ENCODE data around the gene CDS1.
"Not testable (repeated sequence)": the region's sequence is repeated elsewhere in the genome, so short reads cannot be mapped to it uniquely, and the experiment has no call there.

The CDS1 gene

DNA sequence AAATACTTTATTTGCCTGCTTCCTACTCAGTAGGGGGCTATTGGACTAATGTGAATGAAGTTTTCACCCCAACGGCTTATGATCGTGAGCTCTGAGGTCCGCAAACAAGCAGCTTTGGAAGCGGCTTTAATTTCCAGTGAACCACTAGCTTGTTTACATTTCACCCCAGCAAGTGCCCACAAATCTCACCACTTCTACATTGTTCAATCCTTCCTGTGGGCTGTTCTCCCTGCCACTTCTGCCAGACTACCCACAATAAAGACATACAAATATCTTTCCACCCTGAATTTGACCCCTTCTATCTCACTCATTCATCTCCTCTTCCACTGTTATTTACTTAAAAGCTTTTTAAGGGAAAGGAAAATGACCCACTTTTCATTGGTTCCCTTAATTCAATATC, 98.0 kb downstream of the CDS1 start:
- H3K4ac ChIP-seq (ENCODE audit: low read depth in 1 of 2, low read length in 2 of 2): no peak overlapping the region
- H3K4me2 ChIP-seq (ENCODE audit: low read length, poor library complexity, severe bottlenecking): no peak overlapping the region
- WGBS: 97% methylated on average over 4 of the region's 4 CpGs
- no peak overlapping the region for H3K14ac ChIP-seq (ENCODE audit: low read length in 2 of 2)
- H2BK5ac ChIP-seq (ENCODE audit: low read depth, low read length, poor library complexity, severe bottlenecking): no peak overlapping the region
- no peak overlapping the region for H3K9ac ChIP-seq (ENCODE audit: low read length)
- H2BK120ac ChIP-seq (ENCODE audit: low read depth, low read length): no peak overlapping the region
- H2BK15ac ChIP-seq (ENCODE audit: low read depth, poor library complexity, severe bottlenecking): no peak overlapping the region
- DNase-seq: no peak
- H3K79me1 ChIP-seq (replicated peaks; ENCODE audit: low read length, poor library complexity, severe bottlenecking): peaks cover 23% of the 10 kb centered on the region
- no peak overlapping the region for H3K4me3 ChIP-seq (ENCODE audit: insufficient read depth in 1 of 2, low read depth in 1 of 2, low read length in 2 of 2)
- no peak overlapping the region for H4K91ac ChIP-seq (ENCODE audit: low read length)
- peaks cover 13% of the 10 kb centered on the region for H3K4me1 ChIP-seq (ENCODE audit: control insufficient read depth, insufficient read depth, low read depth, low read length)
- no peak overlapping the region for H3K23ac ChIP-seq (ENCODE audit: low read length in 2 of 2)
- H3K9me3 ChIP-seq (ENCODE audit: control insufficient read depth, low read length): no peaks in the 10 kb centered on the region
- peaks cover 44 to 81% of the 10 kb centered on the region in 2 experiments for H3K36me3 ChIP-seq (ENCODE audit: control insufficient read depth in 1 of 2, insufficient read depth in 2 of 2, low read depth in 1 of 2, low read length in 2 of 2)
- H3K18ac ChIP-seq (ENCODE audit: low read depth in 1 of 2, low read length in 2 of 2): no peak overlapping the region
- no peak overlapping the region for H2BK12ac ChIP-seq (ENCODE audit: low read length in 2 of 2)
- H2AFZ ChIP-seq (ENCODE audit: low read depth, low read length): no peak overlapping the region
- no peak overlapping the region for H3K27ac ChIP-seq (ENCODE audit: low read length, poor library complexity, severe bottlenecking)
- no peak overlapping the region for H4K8ac ChIP-seq (ENCODE audit: low read length)
- H2AK5ac ChIP-seq (ENCODE audit: low read length, severe bottlenecking): no peak overlapping the region
- H3K27me3 ChIP-seq (ENCODE audit: control insufficient read depth in 1 of 2, insufficient read depth in 1 of 2, low read length in 2 of 2): no peaks in the 10 kb centered on the region

GRCh38 chr4:84681486-84682274, 98.8 kb downstream of the CDS1 start:
- Histone ChIP-seq H3K27me3 (ENCODE audit: control insufficient read depth in 1 of 2, insufficient read depth in 1 of 2, low read length in 2 of 2) (no peaks in the 10 kb centered on the region), H3K23ac (ENCODE audit: low read length in 2 of 2) (no peak overlapping the region), H2BK5ac (ENCODE audit: low read depth, low read length, poor library complexity, severe bottlenecking) (no peak overlapping the region), H3K4me1 (ENCODE audit: control insufficient read depth, insufficient read depth, low read depth, low read length) (peaks cover 13% of the 10 kb centered on the region), H3K9ac (ENCODE audit: low read length) (peak overlapping the region; percentile 78), H2AFZ (ENCODE audit: low read depth, low read length) (no peak overlapping the region), H3K36me3 (ENCODE audit: control insufficient read depth in 1 of 2, insufficient read depth in 2 of 2, low read depth in 1 of 2, low read length in 2 of 2) (peaks cover 47 to 79% of the 10 kb centered on the region in 2 experiments), H3K9me3 (ENCODE audit: control insufficient read depth, low read length) (no peaks in the 10 kb centered on the region), H2AK5ac (ENCODE audit: low read length, severe bottlenecking) (no peak overlapping the region), H4K91ac (ENCODE audit: low read length) (no peak overlapping the region), H3K79me1 (replicated peaks; ENCODE audit: low read length, poor library complexity, severe bottlenecking) (peaks cover 25% of the 10 kb centered on the region), H4K8ac (ENCODE audit: low read length) (no peak overlapping the region), H3K4me2 (ENCODE audit: low read length, poor library complexity, severe bottlenecking) (no peak overlapping the region), H3K14ac (ENCODE audit: low read length in 2 of 2) (no peak overlapping the region), H3K4me3 (ENCODE audit: insufficient read depth in 1 of 2, low read depth in 1 of 2, low read length in 2 of 2) (no peak overlapping the region), H2BK120ac (ENCODE audit: low read depth, low read length) (no peak overlapping the region), H3K4ac (ENCODE audit: low read depth in 1 of 2, low read length in 2 of 2) (no peak overlapping the region), H2BK12ac (ENCODE audit: low read length in 2 of 2) (no peak overlapping the region), H2BK15ac (ENCODE audit: low read depth, poor library complexity, severe bottlenecking) (no peak overlapping the region), H3K18ac (ENCODE audit: low read depth in 1 of 2, low read length in 2 of 2) (no peak overlapping the region), H3K27ac (ENCODE audit: low read length, poor library complexity, severe bottlenecking) (peak overlapping the region; percentile 76)
- WGBS: 29% methylated on average over 1 of the region's 2 CpGs
- peak; percentile 90 for DNase-seq

GRCh38 chr4:84682661-84683060, 99.7 kb downstream of the CDS1 start:
- not testable (repeated sequence) for H3K4me2 ChIP-seq (ENCODE audit: low read length, poor library complexity, severe bottlenecking); H2BK120ac ChIP-seq (ENCODE audit: low read depth, low read length); H4K91ac ChIP-seq (ENCODE audit: low read length); H4K8ac ChIP-seq (ENCODE audit: low read length); H2BK5ac ChIP-seq (ENCODE audit: low read depth, low read length, poor library complexity, severe bottlenecking); H3K9me3 ChIP-seq (ENCODE audit: control insufficient read depth, low read length); H2BK15ac ChIP-seq (ENCODE audit: low read depth, poor library complexity, severe bottlenecking); H2BK12ac ChIP-seq (ENCODE audit: low read length in 2 of 2); H3K14ac ChIP-seq (ENCODE audit: low read length in 2 of 2); DNase-seq; H2AFZ ChIP-seq (ENCODE audit: low read depth, low read length); H3K27me3 ChIP-seq (ENCODE audit: control insufficient read depth in 1 of 2, insufficient read depth in 1 of 2, low read length in 2 of 2); H2AK5ac ChIP-seq (ENCODE audit: low read length, severe bottlenecking); H3K23ac ChIP-seq (ENCODE audit: low read length in 2 of 2); H3K4ac ChIP-seq (ENCODE audit: low read depth in 1 of 2, low read length in 2 of 2); H3K4me3 ChIP-seq (ENCODE audit: insufficient read depth in 1 of 2, low read depth in 1 of 2, low read length in 2 of 2); H3K18ac ChIP-seq (ENCODE audit: low read depth in 1 of 2, low read length in 2 of 2)
- peaks cover 13% of the 10 kb centered on the region for H3K4me1 ChIP-seq (ENCODE audit: control insufficient read depth, insufficient read depth, low read depth, low read length)
- peak overlapping the region; percentile 78 for H3K9ac ChIP-seq (ENCODE audit: low read length)
- H3K27ac ChIP-seq (ENCODE audit: low read length, poor library complexity, severe bottlenecking): peak overlapping the region; percentile 76
- peaks cover 24% of the 10 kb centered on the region for H3K79me1 ChIP-seq (replicated peaks; ENCODE audit: low read length, poor library complexity, severe bottlenecking)
- peaks cover 43 to 74% of the 10 kb centered on the region in 2 experiments for H3K36me3 ChIP-seq (ENCODE audit: control insufficient read depth in 1 of 2, insufficient read depth in 2 of 2, low read depth in 1 of 2, low read length in 2 of 2)
- 84% methylated on average over 4 of the region's 4 CpGs for WGBS

- Histone ChIP-seq H2BK12ac (ENCODE audit: low read length in 2 of 2) (no peak overlapping the region), H3K4me3 (ENCODE audit: insufficient read depth in 1 of 2, low read depth in 1 of 2, low read length in 2 of 2) (no peak overlapping the region), H3K36me3 (ENCODE audit: control insufficient read depth in 1 of 2, insufficient read depth in 2 of 2, low read depth in 1 of 2, low read length in 2 of 2) (peaks cover 43 to 76% of the 10 kb centered on the region in 2 experiments), H2AK5ac (ENCODE audit: low read length, severe bottlenecking) (no peak overlapping the region), H3K9ac (ENCODE audit: low read length) (peak overlapping the region; percentile 78), H3K18ac (ENCODE audit: low read depth in 1 of 2, low read length in 2 of 2) (no peak overlapping the region), H2AFZ (ENCODE audit: low read depth, low read length) (no peak overlapping the region), H3K27ac (ENCODE audit: low read length, poor library complexity, severe bottlenecking) (peak overlapping the region; percentile 57), H4K91ac (ENCODE audit: low read length) (no peak overlapping the region), H3K23ac (ENCODE audit: low read length in 2 of 2) (no peak overlapping the region), H3K4ac (ENCODE audit: low read depth in 1 of 2, low read length in 2 of 2) (no peak overlapping the region), H2BK5ac (ENCODE audit: low read depth, low read length, poor library complexity, severe bottlenecking) (no peak overlapping the region), H4K8ac (ENCODE audit: low read length) (no peak overlapping the region), H2BK15ac (ENCODE audit: low read depth, poor library complexity, severe bottlenecking) (no peak overlapping the region), H3K14ac (ENCODE audit: low read length in 2 of 2) (peak overlapping the region in 1 of 2 experiments; percentile 56), H3K4me2 (ENCODE audit: low read length, poor library complexity, severe bottlenecking) (no peak overlapping the region), H3K79me1 (replicated peaks; ENCODE audit: low read length, poor library complexity, severe bottlenecking) (peaks cover 24% of the 10 kb centered on the region), H3K4me1 (ENCODE audit: control insufficient read depth, insufficient read depth, low read depth, low read length) (peaks cover 13% of the 10 kb centered on the region), H3K27me3 (ENCODE audit: control insufficient read depth in 1 of 2, insufficient read depth in 1 of 2, low read length in 2 of 2) (no peaks in the 10 kb centered on the region), H3K9me3 (ENCODE audit: control insufficient read depth, low read length) (no peaks in the 10 kb centered on the region), H2BK120ac (ENCODE audit: low read depth, low read length) (no peak overlapping the region)
- peak; percentile 16 for DNase-seq
- 86% methylated on average over 6 of the region's 7 CpGs for WGBS
These were observed 100.3 kb downstream of the CDS1 start for GRCh38 chr4:84683064-84683850.
